GM12873 (cell line): Measurements from ENCODE around the gene CNOT11.

ENCODE experiments used
- CTCF ChIP-seq: IDR thresholded peaks from 2 replicates; pipeline ENCODE4 v1.5.1; 2012; ENCODE audit warnings: low read depth, mild to moderate bottlenecking, moderate library complexity, low read length, control low read depth; ENCODE audit not compliant: insufficient read depth; ENCODE audit errors: missing control alignments

The CNOT11 gene

GRCh38 chr2:101231240-101231639, 21.4 kb upstream of the CNOT11 start:
- no peak for TF ChIP-seq CTCF

GRCh38 chr2:101231937-101232730, 20.6 kb upstream of the CNOT11 start:
- no peak for TF ChIP-seq CTCF

DNA sequence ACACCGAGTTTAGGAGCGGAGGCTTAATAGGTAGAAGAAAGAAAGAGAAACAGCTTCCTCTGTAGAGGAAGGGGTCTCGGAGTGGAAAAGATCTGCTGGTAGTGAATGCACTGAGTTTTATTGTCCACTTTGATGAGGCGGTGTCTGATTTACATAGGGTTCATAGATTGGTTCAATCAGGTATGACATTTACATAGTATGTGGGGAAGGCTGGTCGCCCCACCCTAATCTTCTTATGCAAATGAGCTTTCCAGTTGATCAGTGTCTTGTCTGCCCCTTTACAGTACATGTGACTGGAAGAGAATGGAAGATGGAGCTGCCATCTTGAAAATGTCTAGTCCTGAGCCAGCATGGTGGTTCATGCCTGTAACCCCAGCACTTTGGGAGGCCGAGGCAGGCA, 19.9 kb upstream of the CNOT11 start:
- no peak for TF ChIP-seq CTCF

DNA sequence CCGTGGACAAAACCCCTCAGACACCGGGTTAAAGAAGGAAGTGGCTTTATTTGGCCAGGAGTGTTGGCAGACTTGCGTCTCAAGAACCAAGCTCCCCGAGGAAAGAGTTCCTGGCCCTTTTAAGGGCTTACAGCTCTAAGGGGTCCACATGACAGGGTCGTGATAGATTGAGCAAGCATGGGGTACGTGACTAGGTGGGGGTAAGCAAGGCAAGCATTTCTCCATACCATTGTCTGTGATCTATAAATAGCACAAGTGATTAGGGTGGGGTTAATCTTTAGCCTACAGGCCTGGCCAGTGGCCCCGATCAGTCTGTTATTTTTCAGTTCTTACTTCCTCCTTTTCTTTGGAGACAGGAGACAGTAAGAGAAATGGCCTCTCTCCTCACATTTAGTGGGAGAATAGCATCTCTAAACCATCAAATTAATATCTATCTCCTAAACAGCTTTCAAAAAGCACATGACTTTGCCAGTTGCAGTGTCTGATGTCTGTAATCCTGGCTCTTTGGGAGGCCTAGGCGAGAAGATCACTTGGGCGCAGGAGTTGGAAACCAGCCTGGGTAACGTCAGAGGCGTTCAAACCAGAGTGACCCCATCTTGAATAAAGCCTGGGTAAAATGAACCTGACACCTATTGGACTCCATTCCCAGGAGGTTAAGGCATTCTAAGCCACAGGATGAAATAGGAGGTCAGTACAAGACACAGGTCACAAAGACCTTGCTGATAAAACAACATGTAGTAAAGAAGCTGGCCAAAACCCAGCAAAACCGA, 18.3 kb upstream of the CNOT11 start:
- no peak for TF ChIP-seq CTCF

DNA sequence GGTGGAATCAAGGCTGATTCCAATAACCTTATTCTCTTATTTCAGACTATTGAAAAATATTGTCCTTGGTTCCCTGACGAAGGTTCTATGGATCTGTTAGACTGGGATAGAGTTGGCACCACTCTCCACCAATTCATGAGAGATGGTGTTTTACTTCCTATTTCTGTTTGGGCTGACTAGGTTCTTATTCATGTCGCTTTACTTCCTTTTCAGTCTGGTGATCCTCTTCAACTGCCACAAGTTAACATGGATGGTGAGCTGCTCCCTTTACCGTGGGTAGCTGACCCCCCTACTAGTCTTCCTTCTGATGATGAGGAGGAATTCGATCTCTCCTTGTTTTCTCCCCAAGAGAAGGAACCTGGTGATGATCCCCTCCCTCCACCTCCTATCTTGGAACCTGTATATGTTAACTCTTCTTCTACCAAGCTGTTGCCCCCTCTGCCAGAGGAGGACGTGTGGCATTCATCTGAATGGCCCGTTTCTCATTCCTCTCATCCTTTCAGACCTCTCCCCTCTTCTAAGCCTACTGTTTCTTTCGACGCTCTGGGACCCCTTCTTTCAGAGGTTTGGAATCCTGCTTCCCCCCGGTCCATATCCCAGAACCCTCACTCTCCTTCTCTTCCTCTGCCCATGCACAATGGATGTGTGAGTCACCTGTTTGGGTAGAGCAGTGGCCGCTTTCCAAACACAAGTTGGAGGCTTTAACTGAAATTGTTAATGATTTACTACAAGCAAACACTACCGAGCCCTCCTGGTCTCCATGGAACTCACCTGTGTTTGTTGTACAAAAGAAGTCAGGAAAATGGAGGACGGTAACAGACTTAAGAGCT, 13.5 kb upstream of the CNOT11 start:
- TF ChIP-seq CTCF = no peak

GRCh38 chr2:101240694-101241093, 12.0 kb upstream of the CNOT11 start:
- TF ChIP-seq CTCF = peak; percentile 55

GRCh38 chr2:101241158-101241557, 11.5 kb upstream of the CNOT11 start:
- no peak for TF ChIP-seq CTCF
